Suprapubic skin (tissue), 4 donors: ENCODE measurements around the gene FGF13. TPM values are rescaled to one million over a fixed set of nuclear protein-coding genes. Genes with fewer than 3 reads are reported as not detected.

Source experiments
- DNase-seq, 2 donors: peaks; one replicate each; pipeline ENCODE4 v3.0.0-alpha.2; 2019; ENCODE audit warnings: low spot score in 2 of 2
- H3K27ac ChIP-seq: fragments of 200-600 bp; sonication (generic); one replicate; pipeline ENCODE4 v1.5.1; 2019
- H3K27me3 ChIP-seq: fragments of 200-600 bp; sonication (generic); one replicate; pipeline ENCODE4 v1.5.1; 2019
- H3K36me3 ChIP-seq: fragments of 200-600 bp; sonication (generic); one replicate; pipeline ENCODE4 v1.5.1; 2019
- H3K4me1 ChIP-seq: fragments of 200-600 bp; sonication (generic); one replicate; pipeline ENCODE4 v1.5.1; 2019
- H3K4me3 ChIP-seq: fragments of 200-600 bp; sonication (generic); one replicate; pipeline ENCODE4 v1.5.1; 2019; ENCODE audit warnings: mild to moderate bottlenecking
- H3K9me3 ChIP-seq: fragments of 200-600 bp; sonication (generic); one replicate; pipeline ENCODE4 v1.5.1; 2019
- EP300 ChIP-seq: sonication (generic); formaldehyde crosslinking; IDR thresholded peaks from one replicate; pipeline ENCODE4 v1.6.1; 2017; ENCODE audit warnings: antibody characterized with exemption
- POLR2A ChIP-seq, 2 donors: fragments of 450-650 bp; IDR thresholded peaks; one replicate each; pipeline ENCODE4 v1.6.1; 2017; ENCODE audit warnings: antibody characterized with exemption in 2 of 2, mild to moderate bottlenecking in 2 of 2, moderate library complexity in 2 of 2
- POLR2AphosphoS5 ChIP-seq, 3 donors: sonication (generic); formaldehyde crosslinking; IDR thresholded peaks; one replicate each; pipeline ENCODE4 v1.6.1; 2017; ENCODE audit warnings: antibody characterized with exemption in 3 of 3
- WGBS: methylation state at CpG from one replicate; pipeline ENCODE4 v1.1.5; 2018; 5-methylcytosine and 5-hydroxymethylcytosine counted together
- total RNA-seq, 4 donors: library from RNA; depleted of rRNA; stranded (reverse); fragments of >200 nt; gene quantifications; one replicate each; pipeline ENCODE4 v1.1.0, GENCODE V29; 2016
- TF ChIP-seq, protein P1 (sequence below), 2 donors: fragments of 200-600 bp in 1 of 2; fragments of 450-650 bp in 1 of 2; sonication (generic) in 1 of 2; IDR thresholded peaks; one replicate each; pipeline ENCODE4 v1.5.1; 2016 to 2019; ENCODE audit warnings: antibody characterized with exemption in 2 of 2, mild to moderate bottlenecking in 1 of 2, moderate library complexity in 1 of 2

FGF13 gene
- total RNA-seq, 4 donors from 2014 or later: 1.4 to 5.2 (median 1.8) TPM

DNA sequence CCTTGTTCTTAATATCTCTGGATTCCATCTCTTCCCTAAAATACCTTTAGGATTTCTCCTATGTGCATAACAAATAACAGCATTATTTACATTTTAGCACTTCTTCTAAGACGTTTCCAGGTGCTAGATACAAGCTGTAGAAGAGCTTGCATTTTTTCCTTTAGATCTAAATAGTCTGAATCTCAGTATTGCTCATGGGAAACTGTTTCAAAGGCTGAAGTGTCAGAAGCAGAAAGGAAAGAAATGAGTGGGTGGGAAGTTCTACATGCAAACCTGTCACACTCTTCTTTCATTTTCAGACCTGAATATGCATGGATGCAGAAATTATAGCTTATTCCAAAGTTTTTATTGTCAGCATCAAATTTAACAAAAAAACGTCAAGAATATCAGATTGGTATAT, 41.8 kb downstream of the FGF13 start:
- no peaks in the 10 kb centered on the region for H3K9me3 ChIP-seq
- WGBS: 27% methylated on average over 2 of the region's 2 CpGs

DNA sequence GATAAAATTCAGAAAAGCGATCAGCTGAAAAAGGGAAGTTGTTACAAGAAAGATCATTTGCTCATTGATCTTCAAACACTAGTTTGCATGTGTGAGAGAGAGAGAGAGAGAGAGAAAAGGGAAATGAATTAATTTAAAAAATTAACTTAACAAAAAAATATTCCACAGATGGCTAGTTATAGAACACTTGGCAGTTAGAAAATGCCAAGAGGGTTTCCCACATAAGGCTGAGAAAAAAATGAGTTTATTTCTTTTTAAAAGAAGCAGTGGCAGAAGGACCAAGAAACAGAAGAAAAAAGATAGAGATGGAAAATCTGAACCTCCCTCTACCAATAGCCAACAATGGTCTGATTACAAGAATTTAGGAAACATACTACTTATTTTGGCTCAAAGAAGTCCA, 47.1 kb downstream of the FGF13 start:
- H3K36me3 ChIP-seq: no peaks in the 10 kb centered on the region
- no peak for DNase-seq
- no peak overlapping the region for H3K27ac ChIP-seq
- no peak overlapping the region for H3K4me3 ChIP-seq
- no peak for TF ChIP-seq POLR2A (IDR thresholded peaks at IDR 0.05)
- no peak for TF ChIP-seq POLR2AphosphoS5 (IDR thresholded peaks at IDR 0.05)
- TF ChIP-seq, protein P1, sequence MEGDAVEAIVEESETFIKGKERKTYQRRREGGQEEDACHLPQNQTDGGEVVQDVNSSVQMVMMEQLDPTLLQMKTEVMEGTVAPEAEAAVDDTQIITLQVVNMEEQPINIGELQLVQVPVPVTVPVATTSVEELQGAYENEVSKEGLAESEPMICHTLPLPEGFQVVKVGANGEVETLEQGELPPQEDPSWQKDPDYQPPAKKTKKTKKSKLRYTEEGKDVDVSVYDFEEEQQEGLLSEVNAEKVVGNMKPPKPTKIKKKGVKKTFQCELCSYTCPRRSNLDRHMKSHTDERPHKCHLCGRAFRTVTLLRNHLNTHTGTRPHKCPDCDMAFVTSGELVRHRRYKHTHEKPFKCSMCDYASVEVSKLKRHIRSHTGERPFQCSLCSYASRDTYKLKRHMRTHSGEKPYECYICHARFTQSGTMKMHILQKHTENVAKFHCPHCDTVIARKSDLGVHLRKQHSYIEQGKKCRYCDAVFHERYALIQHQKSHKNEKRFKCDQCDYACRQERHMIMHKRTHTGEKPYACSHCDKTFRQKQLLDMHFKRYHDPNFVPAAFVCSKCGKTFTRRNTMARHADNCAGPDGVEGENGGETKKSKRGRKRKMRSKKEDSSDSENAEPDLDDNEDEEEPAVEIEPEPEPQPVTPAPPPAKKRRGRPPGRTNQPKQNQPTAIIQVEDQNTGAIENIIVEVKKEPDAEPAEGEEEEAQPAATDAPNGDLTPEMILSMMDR (IDR thresholded peaks at IDR 0.05): no peak
- TF ChIP-seq EP300: no peak
- H3K9me3 ChIP-seq: no peaks in the 10 kb centered on the region
- 80% methylated on average over 1 of the region's 1 CpG for WGBS
- no peaks in the 10 kb centered on the region for H3K4me1 ChIP-seq
- H3K27me3 ChIP-seq: no peaks in the 10 kb centered on the region

More for the DNA sequence above, 41.8 kb downstream of the FGF13 start:
- TF ChIP-seq, protein P1 (IDR thresholded peaks at IDR 0.05): no peak
- TF ChIP-seq POLR2A (IDR thresholded peaks at IDR 0.05) (no peak), POLR2AphosphoS5 (IDR thresholded peaks at IDR 0.05) (no peak), EP300 (no peak)
- no peaks in the 10 kb centered on the region for H3K36me3 ChIP-seq
- no peak overlapping the region for H3K27ac ChIP-seq
- DNase-seq: no peak
- no peaks in the 10 kb centered on the region for H3K4me1 ChIP-seq
- H3K27me3 ChIP-seq: no peaks in the 10 kb centered on the region
- H3K4me3 ChIP-seq: no peak overlapping the region

DNA sequence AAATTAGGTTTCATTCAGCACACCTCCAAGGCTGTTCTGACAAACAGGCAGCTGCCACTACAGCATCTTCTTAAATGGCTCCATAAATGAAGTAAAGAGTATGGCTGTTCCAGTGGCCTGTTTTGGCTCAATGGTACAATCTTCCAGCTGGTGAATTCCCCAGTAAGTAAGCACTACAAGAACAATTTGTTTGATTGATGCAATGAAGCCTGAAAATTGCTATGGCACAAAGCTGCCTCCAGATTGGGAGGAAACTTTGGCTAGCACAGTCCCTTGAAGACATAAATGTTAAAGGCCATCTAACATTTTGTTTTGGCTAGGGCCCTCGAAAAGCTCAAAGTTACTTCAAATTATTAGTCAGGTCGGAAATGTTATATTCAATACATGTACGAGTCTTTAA, 47.5 kb downstream of the FGF13 start:
- Histone ChIP-seq H3K4me3 (no peak overlapping the region), H3K36me3 (no peaks in the 10 kb centered on the region), H3K27ac (no peak overlapping the region), H3K27me3 (no peaks in the 10 kb centered on the region), H3K9me3 (no peaks in the 10 kb centered on the region), H3K4me1 (no peaks in the 10 kb centered on the region)
- WGBS: 75% methylated on average over 3 of the region's 3 CpGs
- TF ChIP-seq EP300 (no peak), POLR2AphosphoS5 (IDR thresholded peaks at IDR 0.05) (no peak), POLR2A (IDR thresholded peaks at IDR 0.05) (no peak)
- TF ChIP-seq, protein P1 (IDR thresholded peaks at IDR 0.05): no peak
- no peak for DNase-seq

DNA sequence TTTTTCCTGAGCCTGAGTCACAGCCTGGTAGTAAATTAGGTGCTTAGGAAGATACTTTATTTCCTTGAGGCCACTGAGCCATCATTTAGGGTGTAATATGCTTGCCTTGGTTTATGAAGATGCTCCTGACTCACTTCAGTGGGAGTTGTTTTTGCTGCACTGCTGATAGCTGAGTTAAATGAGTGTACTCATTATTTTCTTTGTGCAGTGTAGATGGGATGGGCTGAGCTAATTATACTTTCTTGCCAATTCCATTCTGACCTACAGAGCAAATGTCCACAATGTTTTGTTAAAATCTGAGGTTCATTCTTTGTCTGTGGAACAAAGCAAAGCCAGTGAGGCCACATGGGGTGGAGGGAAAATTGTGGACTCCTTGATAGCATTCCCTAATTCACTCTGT, 60.0 kb downstream of the FGF13 start:
- Histone ChIP-seq H3K36me3 (no peaks in the 10 kb centered on the region), H3K9me3 (no peaks in the 10 kb centered on the region), H3K27me3 (no peaks in the 10 kb centered on the region), H3K27ac (no peak overlapping the region), H3K4me3 (no peak overlapping the region), H3K4me1 (no peaks in the 10 kb centered on the region)
- no peak for DNase-seq
- TF ChIP-seq EP300 (no peak), POLR2A (IDR thresholded peaks at IDR 0.05) (no peak), POLR2AphosphoS5 (IDR thresholded peaks at IDR 0.05) (no peak)
- TF ChIP-seq, protein P1 (IDR thresholded peaks at IDR 0.05): no peak

DNA sequence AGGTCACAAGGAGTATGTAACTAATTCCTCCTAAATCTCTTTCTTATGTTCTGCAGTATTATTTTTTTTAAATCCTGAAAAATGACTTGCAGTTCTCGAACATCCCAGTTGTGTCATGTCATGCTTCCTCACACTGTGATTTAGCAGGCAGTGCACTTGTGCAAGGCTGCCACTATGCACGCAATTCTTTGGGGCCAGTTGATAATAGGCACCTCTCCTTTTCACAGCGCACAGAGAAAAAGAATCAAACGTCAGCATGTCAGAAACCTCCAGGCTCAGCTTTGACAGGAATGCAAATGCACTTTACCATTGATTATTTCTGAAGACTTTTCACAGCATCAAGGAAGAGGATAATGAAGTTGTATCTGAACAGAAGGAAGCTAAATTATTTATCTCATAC, 62.9 kb downstream of the FGF13 start:
- no peak for DNase-seq
- 57% methylated on average over 4 of the region's 4 CpGs for WGBS

More for the DNA sequence above, 62.9 kb downstream of the FGF13 start:
- Histone ChIP-seq H3K27ac (no peak overlapping the region), H3K27me3 (no peaks in the 10 kb centered on the region), H3K4me3 (no peak overlapping the region), H3K4me1 (no peaks in the 10 kb centered on the region), H3K36me3 (no peaks in the 10 kb centered on the region), H3K9me3 (no peaks in the 10 kb centered on the region)
- no peak for TF ChIP-seq POLR2AphosphoS5 (IDR thresholded peaks at IDR 0.05)
- TF ChIP-seq EP300: no peak
- TF ChIP-seq POLR2A (IDR thresholded peaks at IDR 0.05): no peak
- TF ChIP-seq, protein P1 (IDR thresholded peaks at IDR 0.05): no peak
